ENCODE data around the gene PHLPP2.

PHLPP2 gene

DNA sequence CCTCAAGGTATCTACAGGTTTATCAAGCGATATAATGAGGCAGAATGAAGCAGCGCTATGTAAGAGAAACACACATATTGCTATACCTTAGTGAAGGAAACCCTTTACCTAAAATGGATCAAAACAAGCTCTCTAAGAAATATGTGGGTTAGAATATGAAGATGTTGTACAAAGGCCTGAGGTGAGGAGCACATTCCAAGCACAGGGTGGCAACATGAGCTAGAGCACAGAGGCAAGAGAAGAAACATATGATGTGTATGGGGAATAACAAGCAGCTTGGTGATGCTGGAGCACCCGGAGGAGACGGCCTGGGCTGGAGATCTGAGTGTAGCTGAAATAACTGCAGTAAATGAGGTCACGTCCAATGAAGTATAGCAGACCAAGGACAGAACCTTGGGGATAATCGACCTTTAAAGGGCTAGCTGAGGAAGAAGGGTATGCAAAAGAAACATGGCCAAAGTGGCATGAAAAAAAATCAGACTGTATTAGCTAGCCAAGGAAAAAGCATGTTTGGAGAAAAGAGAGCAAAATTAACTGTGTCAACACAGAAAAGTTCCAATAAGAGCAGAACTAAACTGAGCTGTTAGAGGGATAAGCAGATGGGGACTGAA is 54.5 kb downstream of the PHLPP2 start:
- DNase-seq, result no peak

DNA sequence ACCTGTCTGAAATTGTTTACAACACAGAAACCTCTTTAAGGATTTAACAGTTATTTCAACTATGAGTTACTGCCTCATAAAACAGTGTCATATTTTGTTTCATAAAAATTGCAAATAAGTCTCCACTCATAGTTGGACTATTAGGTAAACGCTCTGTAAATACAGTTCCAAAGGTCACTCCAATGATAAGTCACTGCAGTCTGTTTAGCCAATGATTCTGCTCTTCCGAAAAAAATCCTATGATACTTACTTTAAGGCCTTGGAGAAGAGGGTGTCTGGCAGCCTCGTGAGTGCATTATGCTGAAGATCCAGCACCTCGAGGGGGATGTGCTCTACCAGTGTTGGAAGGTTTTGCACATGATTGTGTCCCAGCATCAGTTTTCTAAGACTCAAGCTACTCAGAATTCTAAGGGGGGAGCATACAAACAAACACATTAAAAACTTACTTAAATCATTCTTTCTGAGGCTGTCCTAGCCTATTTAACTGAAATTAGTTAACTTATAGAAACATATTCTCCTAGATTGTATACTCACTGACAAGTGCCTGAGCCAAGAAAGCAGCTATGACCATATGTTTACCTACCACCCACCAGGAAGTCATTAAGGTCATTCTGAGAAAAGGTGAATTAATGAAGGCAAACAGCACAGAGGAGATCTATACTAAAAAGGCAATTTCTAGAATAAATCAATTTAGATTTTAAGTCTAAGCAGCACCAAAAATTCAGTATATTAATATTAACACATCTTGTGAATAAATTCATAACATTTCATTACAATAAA is 57.4 kb downstream of the PHLPP2 start:
- no peak for DNase-seq

DNA sequence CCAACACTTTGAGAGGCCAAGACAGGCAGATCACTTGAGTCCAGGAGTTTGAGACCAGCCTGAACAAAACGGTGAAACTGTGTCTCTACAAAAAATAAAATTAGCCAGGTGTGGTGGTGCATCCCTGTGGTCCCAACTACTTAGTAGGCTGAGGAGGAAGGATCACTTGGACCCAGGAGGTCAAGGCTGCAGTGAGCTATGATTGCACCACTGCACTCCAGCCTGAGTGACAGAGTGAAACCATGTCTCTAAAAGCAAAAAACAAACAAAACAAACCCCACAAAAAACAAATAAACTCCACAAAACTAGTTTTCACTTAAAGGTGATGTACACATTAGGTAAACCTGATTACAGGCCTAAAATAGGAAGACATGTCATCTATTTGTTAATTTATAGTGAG is 58.2 kb downstream of the PHLPP2 start:
- no peak for DNase-seq

DNA sequence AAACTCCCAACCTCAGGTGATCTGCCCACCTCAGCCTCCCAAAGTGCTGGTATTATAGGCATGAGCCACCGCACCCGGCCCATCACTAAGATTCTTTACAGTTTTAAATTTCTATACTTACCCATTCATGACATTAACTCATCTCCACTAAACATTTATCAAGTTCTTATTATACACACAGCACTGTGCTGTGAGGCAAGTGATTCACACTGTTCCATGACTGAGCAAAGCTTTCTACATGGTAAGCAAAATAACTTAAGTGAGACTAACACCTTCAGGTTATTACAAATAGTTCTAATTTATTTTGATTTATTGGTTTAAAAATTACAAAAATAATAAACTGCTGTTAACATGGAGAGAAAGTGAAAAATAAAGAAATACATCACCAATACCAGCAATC is 65.0 kb downstream of the PHLPP2 start:
- no peak for DNase-seq

DNA sequence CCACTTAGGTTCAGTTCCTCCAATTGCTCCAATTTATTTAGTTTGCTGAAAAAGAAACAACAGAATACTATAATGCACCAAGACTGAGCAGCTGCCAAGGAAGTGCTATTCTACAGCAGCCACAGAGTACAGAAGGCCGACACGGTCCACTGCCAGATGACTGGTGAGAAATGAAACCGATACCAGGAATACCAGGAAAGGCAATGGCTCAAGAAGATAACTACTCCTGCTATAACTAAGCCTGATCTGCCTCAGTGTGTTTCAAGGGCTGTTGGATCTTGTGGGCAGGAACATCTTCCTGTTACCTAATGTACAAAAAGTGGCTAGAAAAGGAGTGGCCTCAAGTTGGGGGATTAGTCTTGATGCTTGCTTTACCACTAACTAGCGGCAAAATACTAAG is 65.7 kb downstream of the PHLPP2 start:
- DNase-seq, result no peak

DNA sequence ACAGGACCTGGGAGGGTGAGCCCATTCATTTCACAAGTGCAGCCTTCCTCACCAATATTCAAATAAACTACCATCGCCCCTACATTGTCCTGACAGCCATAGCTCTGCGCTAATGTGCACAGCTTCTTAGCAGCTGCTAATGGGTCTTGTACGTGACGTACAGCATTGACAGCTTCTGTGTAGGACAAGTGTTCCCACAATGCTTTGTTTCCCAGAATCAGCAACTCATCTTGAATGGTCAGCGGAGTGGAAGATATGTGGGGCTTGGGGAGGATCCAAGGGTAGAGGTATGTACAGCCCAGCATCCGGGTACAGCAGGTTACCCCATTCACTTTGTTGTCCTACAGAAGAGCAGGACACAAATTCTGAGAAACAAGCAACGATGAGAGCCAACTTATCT is 74.8 kb downstream of the PHLPP2 start:
- DNase-seq, result no peak

DNA sequence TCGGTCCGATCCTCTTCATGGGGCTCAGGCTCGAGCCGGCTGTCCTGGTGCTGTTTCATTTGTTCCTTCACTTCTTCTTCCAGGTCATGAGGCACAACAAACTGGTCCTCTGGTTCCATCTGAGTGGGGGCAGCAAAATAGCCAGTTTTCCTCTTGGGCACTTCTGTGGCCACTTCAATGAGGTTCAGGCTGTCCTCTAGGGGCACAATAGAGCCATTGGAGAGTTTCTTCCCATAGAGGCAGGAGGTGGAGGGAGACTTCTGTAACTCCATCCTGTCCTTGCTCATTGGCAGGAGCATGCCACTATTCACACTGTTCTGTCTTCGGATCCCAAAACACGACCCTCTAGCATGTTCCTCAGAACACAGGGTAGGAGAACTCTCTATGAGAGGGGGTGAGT is 75.6 kb downstream of the PHLPP2 start:
- no peak for DNase-seq

DNA sequence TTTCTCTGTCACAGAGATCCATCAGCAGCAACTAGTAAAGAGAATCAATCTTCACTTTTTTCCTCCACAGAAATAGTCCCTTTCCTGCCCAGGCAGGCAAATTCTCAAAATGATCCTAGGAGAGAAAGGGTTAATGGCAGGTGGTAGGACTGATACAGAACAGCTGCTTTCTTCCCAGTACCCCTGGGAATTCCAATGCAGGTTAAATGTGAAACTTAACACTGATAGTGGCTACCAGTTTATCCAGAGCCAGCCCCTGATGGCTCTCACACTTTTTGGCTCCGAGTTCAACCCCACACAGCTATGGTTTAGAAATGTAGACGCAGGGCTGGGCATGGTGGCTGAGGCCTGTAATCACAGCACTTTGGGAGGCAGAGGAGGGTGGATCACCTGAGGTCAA is 76.3 kb downstream of the PHLPP2 start:
- DNase-seq, result no peak

DNA sequence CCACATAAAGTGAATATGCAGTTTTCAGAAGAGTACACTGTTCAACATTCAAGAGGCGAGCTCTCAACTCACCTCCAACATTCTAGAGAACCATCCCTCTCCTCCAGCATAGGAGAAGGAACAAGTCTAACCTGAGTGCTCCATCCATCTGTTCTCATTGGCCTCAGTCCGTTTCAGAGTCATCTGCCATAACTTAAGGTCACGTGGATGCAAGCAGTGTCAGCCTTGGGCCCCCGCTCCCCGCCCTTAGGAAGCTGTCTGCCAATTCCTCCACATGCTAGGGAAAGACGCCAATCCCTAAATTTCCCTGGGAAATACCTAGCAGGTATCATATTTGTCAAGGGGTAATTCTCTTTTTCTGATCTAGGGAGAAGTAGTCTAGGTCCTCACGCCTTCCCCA is 77.1 kb downstream of the PHLPP2 start:
- DNase-seq, result no peak

DNA sequence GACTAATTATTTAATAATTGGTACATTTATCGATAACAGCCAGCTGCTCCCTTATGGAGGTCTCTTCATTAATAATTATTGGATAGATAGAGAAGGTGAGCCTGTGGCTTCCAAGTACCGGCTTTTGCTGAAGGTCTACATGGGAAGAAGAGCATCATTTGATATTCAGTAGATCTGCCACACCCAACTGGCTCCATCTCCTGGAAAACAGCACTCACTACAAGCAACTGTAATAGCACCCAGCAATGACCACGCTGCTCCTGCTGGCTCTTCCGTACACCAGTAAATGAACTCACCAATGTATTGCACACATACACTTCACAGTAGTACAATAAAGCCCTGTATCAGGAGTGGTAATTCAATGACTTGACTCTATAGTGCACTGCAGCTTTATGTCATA is 79.1 kb downstream of the PHLPP2 start:
- no peak for DNase-seq

DNA sequence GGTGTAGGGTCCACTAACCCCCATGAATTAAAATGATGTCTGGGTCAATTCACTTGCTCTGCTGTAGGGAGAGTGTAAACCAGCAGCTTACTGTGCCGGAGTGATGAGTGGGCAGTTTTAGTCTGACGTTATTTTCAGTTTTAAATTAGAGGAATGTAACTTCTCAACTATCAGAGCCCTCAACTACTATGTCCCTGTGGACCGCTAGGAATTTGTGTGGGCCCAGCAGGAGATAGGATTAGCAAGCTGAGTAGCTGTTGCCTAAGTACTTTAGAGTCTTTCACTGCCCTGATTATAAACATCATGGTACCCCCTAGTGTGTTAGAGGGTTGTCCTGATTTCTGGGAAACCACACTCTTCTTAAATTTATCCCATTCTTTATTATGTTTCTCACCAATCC is 87.1 kb downstream of the PHLPP2 start:
- no peak for DNase-seq

DNA sequence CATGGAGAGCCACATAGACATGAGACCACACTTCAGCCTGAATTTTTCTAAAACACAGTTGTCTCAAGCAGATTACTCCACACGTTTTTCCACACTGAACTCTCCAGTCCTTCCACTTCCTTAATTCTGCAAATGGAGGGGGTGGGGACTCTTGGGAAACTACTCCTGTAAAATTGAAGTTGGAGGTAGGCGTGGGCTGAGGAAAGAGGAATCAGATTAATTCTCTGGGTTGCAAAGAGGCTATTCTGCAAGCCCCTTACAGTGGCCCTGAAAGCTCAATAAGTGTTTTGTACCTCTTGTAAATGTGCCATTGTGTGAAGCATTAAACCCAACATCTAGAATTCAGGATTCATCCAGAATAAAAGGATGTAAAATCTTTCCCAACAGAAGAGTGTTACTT is 88.9 kb downstream of the PHLPP2 start:
- DNase-seq, result no peak

DNA sequence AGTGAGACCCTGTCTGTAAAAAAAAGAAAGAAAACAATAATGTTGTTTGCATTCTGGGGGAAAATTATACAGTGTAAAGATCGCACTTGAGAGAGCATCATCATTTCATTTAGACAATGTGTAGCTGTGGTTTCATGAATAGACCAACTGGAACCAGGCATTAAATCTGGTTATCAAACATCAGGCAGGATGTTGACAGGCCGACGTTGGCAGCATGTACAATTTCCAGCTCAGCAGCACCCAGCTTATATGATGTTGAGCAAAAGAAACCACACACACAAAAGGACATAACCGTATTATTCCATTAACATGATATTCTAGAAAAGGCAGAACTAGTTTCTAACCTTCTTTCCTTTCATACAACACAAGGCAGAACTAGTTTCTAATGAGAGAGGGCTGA is 92.7 kb downstream of the PHLPP2 start:
- no peak for DNase-seq

DNA sequence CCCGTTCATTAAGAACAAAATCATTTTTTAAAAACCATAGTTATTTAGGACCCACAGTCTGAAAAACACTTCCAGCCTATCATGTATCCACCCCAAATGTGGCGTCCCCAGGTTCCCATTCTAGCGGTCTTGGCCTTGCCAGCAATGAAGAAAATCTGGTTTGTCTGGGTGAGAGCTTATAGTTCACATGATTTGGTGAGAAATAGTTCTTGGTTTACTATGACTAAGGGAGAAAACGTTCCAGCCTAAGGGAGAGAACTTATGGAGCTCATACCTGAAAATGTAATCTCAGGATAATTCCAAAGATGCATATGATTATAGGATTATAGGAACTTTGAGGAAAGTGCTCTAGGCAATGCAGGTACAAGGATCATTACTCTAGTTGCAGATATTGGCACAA is 93.7 kb downstream of the PHLPP2 start:
- DNase-seq, result no peak

DNA sequence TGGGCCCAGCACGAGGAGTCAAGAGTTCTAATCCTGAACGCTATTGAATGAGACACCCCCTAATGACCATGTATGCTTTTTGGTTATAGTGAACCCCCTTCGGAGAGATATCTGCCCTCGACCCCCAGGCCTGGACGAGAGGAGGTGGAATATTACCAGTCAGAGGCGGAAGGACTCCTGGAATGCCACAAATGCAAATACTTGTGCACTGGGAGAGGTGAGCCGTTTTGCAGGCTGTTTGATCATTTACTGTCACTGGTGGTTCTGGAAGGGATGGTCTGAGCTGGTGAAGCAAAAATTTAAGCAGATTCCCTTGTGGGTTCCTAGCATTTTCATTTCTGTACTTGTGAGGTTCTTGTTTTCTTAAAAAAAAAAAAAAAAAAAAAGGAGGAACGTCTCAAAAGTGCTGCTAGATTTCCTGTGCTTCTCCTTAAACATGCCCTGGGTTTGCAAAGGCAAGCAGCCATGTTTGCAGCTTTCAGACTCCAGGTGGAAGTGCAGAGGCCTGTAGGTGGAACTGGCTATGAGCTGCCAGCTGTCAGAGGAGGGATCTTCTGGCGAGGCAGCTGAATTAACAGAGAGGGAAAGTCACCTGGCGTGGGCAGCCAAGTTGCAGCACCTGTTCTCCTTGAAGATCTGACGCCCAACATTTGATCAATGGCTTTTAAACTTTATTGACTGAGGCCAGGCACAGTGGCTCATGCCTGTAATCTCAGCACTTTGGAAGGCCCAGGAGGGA is 95.1 kb downstream of the PHLPP2 start:
- DNase-seq, result no peak

DNA sequence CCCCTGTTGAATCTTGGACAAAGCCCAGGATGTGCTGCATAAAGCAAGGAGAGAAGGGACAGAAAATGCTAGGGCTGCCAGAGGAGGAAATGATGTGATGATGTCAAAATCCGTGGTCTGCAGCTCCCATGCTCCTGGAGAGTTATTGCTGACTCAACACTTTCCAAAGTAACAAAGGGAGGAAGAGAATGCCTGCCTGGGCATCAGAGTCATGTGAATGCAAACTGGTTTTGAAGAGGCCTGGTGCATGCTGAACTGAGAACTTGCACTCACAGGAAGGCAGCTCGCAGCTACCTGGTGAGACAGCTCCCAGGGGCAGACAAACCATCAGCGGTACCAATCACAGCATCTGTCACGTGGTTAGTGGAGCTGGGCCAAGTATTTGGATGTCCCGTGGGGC is 95.7 kb downstream of the PHLPP2 start:
- DNase-seq, result no peak

DNA sequence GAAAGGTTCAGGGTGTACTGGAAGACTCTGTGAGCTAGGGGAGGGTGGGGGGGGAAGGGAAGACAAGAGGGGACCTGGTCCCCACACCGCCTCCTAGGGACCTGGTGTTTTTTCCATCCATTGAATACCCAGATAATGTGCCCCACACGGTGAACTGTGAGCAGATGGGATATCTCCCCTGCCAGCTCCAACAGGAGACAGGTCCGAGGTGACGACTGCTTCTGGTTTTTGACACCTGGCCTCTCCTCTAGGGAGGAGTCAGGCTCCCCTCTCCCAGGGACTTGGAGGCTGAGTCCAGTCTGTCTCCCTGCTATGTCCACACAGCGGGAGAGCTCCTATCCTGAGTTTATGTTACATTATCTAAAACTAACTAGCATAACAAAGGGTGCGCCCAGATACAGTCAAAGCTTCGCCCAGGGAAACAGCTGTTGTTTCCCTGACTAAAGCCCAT is 96.7 kb downstream of the PHLPP2 start:
- DNase-seq, result no peak

DNA sequence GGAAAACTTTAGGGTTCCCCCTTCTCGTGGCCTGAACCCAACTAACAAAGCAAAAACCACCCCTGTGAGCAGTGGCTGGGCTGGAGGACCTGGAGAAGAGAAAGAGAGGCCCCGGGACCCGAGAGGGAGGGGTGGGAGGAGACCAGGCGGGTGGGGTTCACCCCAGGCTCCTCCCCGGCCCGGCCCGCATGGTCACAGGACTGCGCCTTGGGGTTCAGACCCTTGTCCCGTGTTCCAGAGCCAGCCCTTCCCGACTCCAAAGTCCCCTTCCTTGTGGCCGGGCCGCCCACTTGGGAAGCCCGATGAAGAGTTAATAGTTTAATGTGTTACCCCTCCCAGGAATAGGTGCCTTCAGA is 97.7 kb downstream of the PHLPP2 start:
- DNase-seq, result no peak

DNA sequence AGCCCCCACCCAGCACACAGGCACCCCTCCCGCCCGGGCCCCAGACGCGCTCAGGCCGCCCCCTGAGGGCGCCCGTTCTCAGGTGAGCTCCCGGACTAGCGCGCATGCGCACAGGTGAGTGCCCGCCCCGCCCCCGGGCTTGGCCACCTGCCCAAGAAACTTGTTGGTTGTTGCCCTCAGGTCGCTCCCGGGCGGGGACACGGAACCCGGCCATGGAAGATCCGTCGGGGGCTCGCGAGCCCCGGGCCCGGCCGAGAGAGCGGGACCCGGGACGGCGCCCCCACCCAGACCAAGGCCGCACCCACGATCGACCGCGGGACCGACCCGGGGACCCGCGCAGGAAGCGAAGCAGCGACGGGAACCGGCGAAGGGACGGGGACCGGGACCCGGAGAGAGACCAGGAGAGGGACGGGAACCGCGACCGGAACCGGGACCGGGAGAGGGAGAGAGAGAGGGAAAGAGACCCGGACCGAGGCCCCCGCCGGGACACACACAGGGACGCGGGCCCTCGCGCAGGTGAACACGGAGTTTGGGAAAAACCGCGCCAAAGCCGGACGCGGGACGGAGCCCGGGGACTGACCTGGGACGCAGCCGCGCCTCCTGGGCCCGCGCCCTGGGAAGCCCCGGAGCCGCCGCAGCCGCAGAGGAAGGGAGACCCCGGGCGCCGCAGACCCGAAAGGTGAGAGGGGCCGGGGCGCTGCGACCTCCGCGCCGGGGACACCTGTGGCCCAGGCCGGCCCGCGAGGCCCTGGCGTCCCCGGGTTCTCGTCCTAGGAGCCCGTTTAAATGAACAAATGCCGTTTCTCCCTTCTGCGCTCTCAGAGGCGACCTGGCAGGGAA is 98.3 kb downstream of the PHLPP2 start, which contains the start of gene MARVELD3:
MARVELD3 (plus strand) TSS at position 167 of the 840 bp plus-strand sequence; CDS start at position 213, 46 bp downstream.
- DNase-seq, result no peak

DNA sequence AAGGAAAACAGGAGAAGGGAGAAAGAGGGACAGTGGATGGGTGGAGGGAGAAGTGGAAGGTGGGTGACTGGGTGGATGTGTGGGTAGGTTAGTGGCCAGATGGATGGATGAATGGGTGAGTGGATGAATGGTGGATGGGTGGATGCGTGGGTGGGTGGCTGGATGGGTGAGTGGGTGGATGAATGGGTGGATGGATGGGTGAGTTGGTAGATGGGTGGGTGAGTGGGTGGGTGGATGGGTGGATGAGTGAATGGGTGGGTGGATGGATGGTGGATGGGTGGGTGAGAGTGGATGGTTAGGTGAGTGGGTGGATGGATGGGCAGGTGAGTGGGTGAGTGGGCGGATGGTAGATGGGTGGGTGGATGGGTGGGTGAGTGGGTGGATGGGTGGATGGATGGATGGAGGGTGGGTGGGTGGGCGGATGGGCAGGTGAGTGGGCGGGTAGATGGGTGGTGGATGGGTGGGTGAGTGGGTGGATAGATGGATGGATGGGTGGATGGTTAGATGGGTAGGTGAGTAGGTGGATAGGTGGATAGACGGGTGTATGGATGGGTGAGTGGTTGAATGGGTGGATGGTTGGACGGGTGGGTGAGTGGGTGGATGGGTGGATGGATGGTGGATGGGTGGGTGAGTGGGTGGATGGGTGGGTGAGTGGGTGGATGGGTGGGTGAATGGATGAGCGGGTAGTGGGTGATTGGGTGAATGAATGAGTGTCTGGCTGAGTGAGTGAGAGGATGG is 99.2 kb downstream of the PHLPP2 start:
- no peak for DNase-seq

DNA sequence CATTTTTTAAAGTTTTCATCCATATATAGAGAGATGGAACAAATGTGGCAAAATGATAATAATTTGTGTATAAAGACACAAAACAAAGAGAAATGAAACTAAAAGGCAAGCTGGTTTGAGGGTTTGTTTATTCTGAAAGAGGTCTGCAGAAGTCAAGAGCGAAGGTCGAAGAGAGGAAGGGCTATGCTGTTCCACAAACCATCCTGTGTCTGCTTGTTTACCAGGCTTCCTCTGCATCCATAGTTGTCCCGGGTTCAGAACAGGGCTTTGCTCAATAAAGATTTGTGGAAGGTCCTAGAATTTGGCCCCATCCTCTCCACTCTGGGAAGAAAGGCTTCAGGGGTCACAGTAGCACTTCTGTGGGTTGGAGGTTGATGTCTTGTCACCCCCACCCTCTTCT is 100.9 kb downstream of the PHLPP2 start:
- no peak for DNase-seq

DNA sequence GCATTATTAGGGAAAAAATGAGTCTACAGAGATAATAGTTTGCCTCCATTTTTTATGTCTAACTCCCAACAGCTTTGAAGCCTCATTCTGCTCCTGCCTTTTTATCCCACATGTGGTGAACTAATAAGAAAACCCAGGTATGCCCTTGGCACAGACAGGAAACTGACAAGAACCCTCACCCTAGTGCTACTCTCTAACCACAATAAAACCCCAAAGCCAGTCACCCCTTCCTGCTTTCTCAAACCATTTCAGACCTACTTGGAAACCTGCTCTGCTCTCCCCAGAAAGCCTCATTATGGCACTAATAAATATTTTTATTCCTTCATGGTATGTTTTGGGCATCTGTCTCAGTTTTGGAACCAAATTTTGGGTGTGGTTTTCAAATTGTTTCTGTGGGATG is 102.4 kb downstream of the PHLPP2 start:
- no peak for DNase-seq

All from stimulated activated naive CD4-positive, alpha-beta T cell treated with Interleukin-2 at 50 U/mL for 16 hours (primary cell).